Activated naive CD8-positive, alpha-beta T cell treated with anti-CD3 and anti-CD28 coated beads, Interleukin-2, amount 50 U/mL, for 16 hours (primary cell): Measurements from ENCODE around the gene NOC4L.

Experiments used
- DNase-seq: peaks from one replicate; pipeline ENCODE4 v3.0.0-alpha.2; 2020; ENCODE audit warnings: low read depth, low spot score

The NOC4L gene

DNA sequence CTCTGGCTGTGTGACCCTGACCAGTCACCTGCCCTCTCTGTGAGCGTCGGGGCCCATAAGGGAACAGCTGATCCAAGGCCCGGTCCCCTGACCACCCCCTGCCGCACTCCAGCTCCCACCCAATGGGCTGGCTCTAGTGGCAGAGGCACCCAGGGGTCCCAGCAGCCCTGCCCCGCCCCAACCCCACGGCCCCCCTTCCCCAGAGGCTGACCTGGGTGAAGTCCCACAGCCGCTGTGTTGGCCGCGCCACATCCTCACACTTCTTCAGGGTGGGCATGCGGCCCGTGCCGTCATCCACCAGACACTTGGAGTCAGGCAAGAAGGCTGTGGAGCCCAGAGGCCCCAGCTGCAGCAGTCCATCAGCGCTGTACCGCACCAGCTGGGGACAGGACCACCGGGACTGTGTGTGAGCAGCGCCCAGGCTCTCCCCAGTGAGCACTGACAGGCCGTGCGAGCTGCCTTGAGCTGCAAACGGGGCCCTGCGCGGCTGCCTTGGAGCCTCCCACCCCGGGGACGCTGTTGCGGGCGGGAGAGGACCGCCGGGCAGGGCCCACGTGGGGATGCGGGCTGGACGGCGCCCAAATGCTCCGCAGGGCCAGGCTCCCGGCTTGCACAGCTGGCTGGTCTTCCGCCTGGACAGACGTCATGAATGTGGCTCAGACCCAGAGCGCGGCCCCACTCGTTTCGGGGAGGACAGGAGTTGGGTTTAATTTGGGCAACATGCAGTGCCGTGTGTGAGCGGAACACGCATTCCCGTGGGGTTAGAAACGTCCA lies 53.5 kb downstream of the NOC4L start:
- DNase-seq, result no peak

- no peak for DNase-seq
Observed at GRCh38 chr12:132199101-132199500, 54.8 kb downstream of the NOC4L start.

DNA sequence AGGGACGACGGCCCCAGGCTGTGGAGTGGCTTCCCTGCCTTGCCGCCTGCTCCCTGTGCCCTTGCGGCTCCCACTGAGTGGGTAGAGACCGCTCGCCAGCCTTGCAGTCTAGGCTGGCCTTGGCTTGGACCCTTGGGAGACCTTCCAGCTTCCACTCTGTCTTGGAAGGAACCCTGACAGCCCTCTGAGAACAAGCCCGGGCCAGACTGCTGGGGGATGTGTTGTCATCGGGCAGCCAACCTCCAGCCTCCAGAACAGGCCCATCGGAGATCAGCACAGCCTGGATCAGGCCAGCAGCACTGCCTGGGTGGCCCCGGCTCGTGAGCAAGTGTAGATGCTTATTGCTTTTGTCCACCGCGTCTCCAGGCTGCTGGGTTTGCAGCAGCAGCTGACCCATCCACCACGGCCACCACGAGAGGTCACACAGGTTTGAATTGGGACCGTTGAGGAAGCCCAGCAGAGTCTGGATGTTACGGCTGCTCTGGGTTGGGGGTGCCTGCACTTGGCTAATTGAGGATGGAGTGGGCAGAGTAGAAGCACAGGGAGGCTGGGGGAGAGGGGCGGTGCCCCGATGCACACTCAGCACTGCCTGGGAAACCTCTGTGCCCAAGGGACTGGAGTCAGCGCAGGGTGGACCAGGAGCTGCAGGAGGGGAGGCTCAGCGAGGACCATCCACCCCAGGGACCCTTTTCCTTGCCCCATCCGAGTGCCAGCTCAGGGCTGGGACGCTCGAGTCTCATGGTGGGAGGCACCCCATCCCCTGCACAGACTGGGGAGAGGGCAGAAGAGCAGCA lies 55.5 kb downstream of the NOC4L start:
- no peak for DNase-seq

DNA sequence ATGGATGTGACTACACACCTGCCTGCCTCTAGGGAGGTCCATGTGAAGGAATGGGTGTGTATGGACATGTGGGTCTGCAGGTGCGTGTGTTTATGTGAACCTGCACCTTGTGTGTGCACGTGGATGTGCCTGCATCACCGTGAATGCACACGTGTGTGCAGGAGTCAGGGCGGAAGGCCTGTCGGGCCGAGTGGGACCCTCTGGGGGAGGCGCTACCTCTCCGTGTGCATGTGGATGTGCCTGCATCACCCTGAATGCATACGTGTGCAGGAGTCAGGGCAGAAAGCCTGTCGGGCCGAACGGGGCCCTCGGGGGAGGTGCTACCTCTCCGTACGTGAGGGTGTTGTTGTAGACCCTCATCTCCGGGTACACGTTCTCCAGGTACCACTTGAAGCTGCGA lies 56.5 kb downstream of the NOC4L start:
- no peak for DNase-seq

- no peak for DNase-seq
Observed at GRCh38 chr12:132201391-132202120, 57.3 kb downstream of the NOC4L start.
